HS-27A (cell line): ENCODE data around the gene CSTF3.
"Not testable (repeated sequence)": the region's sequence is repeated elsewhere in the genome, so short reads cannot be mapped to it uniquely, and the experiment has no call there.

Experiments used
- DNase-seq: peaks from one replicate; pipeline ENCODE4 v3.0.0-alpha.2; 2012; ENCODE audit warnings: low read depth, missing footprints

The CSTF3 gene

DNA sequence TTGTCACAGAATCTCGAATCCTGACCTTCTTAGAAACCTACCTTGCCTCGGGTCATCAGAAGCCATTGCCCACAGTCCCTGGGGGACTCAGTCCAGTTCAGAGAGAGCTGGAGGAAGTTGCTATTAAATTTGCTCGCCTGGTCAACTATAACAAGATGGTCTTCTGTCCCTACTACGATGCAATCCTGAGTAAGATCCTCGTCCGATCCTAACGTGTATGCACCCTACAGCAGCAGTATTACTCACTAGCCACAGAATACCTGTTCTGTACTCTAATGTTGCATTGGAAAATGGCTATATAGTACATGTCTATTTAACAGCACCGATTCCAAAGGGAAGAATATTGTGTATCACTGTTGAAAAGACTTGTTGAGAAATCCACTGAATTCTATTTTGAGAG, 88.8 kb downstream of the CSTF3 start:
- no peak for DNase-seq

DNA sequence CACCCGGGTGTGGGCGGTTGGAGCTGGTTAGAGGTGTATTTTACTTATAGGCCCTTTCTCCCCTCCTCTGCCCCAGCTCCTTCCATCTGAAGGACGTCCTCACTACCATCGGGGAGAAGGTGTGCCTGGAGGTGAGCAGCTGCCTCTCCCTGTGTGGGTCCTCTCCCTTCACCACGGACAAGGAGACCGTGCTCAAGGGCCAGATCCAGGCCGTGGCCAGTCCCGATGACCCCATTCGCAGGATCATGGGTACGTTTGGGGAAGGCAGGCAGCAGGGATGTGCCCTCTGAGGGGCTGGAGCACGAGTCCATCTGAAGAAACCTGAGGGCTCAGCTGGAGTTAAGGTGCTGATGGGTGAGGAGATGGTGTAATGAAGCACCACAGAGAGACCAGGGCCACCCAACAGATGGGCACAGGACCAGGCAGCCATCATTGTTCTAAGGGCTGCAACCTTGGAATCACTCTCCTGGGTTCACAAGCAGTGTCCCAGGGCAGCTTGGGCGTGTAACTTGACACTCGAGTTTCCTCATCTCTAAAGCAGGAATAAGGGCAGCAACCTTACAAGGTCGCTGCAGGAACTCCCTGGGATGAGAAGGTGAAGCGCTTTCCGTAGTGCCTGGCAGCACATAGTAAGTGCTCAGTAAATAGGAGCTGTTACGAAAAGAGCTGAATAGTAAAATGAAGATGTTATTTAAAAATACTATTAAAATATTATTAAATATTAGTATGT, 92.5 kb downstream of the CSTF3 start:
- no peak for DNase-seq

GRCh38 chr11:33067294-33067693, 94.0 kb downstream of the CSTF3 start:
- no peak for DNase-seq

- no peak for DNase-seq
Observed at GRCh38 chr11:33065445-33066178, 95.7 kb downstream of the CSTF3 start.

DNA sequence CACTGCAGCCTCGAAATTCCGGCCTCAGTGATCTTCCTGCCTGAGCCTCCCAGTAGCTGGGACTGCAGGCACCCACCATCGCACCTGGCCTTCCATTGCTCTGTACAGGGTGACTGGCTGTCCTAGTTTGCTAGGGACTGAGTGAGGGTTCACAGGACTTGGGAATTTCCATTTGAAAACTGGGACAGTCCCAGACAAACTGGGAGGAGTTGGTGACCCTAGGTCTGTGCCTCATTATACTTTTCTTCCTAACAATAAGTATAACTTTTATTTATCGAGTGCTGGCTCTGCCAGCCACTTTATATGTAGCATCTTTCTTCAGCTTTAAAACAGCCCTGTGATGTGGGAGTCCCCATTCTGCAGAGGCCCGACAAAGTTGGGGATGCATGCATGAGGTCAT, 96.4 kb downstream of the CSTF3 start:
- DNase-seq, result no peak

DNA sequence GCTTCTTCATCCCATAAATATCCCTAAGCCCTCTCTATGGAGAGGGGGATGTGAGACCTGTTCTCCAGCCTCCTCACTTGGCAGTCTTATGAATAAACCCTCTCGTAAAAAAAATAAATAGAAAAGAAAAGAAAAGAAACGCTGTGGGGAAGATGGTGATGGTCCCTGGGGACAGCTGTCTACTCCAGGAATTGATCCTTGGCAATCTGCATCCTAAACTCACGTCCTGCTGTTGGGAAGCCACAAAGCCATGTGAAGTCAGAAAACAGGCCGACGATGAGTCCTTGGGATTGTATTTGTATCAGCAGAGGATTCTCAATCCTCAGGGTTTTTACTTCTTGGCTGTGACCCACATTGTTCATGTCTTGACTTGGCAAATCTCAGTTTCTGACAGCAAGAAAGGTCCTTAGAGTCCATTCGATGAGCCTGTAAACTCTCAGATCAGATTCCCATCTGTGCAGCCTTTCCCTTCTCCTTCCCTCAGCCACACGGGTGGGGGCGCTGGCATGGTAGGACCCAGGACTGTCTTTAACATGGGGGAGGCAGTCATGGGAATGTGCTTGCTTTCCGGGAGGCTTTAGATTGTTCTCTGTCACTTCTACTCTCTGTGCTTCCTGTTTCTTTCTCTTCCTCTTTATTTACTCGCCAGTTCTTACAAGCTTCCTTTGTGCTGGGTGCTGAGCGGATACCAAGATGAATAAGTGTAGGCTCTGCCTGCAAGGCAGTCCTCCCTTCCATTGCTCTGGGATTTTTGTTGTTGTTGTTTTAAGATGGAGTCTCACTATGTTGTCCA, 97.1 kb downstream of the CSTF3 start:
- no peak for DNase-seq

- no peak for DNase-seq
Observed at GRCh38 chr11:33063326-33063881, 97.9 kb downstream of the CSTF3 start.

DNA sequence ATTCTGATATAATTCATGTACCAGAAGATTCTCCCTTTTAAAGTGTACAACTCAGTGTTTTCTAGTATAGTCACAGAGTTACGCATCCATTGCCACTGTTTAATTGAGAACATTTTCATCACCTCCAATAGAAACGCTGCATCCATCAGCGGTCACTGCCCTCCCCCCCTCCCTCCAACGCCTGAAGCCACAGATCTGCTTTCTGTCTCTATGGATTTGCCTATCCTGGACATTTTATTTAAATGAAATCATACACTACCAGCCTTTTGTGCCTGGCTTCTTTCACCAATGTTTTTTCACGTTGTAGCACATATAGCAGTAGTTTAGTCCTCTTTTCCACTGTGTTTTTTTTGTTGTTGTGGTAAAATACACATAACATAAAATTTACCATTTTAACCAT, 99.1 kb downstream of the CSTF3 start:
- no peak for DNase-seq

DNA sequence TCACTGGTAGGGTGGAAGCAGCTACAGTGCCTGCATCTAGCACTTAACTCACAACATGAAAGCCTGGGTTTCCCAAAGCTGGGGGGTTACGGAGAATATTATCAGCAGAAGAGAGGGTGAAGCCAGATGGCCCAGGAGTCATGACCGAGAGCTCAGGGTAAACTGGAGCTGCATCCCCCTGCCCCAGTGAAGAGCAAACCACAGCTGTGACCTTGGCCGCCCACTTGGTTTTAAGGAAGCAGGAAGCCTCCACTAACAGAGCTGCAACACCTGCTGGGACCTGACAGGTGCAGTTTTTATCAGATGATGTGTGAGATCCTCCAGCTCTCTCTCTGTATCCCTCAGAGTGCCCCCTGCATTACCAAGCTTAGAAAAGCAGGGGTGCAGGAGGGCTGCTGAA, 101.0 kb downstream of the CSTF3 start:
- no peak for DNase-seq

GRCh38 chr11:33059331-33060007, 101.8 kb downstream of the CSTF3 start:
- DNase-seq, result no peak

DNA sequence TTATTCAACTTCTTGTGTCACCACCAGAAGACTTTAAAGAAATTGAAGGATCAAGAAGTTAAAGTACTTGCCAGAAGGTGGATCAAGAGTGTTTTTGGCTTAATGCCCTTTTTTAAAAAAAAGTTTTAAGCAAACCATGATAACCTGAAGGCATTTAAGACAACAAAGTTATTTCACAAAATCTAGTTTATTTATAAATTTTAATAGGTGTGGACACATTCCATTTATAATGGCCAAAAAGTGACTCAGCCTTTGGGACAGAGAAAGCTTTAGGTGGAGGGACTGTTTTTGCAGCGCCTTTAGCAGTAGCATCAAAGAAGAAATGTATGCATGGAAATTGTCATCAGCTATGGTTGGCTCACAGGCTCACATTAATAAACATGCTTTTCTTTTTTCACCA, 104.0 kb downstream of the CSTF3 start:
- no peak for DNase-seq

DNA sequence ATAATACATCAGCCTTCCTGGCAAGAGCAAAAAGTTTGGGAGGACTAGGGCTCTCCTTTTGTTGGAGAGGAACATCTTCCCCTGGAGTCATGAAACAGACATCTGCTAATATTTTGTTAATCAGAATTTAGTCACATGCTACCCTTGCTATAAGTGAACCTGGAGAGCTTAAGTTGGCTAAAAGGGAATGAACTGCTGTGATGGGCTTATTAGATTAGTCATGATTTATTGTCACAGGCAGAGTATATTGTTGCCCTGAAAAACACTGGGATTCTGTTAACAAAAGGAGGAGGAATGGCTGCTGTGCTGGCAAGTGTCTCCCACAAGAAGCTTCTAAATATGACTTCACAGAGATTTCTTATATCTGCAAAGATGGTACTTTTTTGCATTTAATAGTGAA, 105.9 kb downstream of the CSTF3 start:
- no peak for DNase-seq

- no peak for DNase-seq
Observed at GRCh38 chr11:33052231-33052630, 109.0 kb downstream of the CSTF3 start.

DNA sequence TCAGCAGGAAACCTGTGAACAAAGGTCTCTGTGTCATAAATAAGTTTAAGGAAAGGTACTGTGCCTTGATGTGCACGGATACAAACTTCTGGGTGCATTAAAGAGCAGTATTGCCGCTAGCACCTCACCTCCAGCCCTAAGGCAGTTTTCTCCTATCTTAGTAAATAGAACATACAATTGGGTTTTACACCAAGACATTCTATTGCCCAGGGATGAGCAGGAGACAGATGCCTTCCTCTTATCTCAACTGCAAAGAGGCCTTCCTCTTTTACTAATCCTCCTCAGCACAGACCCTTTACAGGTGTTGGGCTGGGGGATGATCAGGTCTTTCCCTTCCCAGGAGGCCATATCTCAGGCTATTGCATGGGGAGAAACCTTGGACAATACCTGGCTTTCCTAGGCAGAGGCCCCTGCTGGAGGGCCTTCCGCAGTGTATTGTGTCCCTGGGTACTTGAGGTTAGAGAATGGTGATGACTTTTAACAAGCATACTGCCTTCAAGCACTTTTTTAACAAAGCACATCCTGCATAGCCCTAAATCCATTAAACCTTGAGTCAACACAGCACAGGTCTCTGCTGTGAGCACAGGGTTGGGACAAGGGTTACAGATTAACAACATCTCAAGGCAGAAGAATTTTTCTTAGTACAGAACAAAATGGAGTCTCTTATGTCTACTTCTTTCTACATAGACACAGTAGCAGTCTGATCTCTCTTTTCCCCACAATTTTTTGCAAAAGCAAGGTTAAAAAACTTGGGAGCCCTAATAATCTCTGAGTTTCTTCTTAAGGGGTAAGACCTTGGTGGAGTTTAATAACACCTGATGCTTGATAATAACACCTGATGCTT, 111.5 kb downstream of the CSTF3 start:
- DNase-seq, result not testable (repeated sequence)

DNA sequence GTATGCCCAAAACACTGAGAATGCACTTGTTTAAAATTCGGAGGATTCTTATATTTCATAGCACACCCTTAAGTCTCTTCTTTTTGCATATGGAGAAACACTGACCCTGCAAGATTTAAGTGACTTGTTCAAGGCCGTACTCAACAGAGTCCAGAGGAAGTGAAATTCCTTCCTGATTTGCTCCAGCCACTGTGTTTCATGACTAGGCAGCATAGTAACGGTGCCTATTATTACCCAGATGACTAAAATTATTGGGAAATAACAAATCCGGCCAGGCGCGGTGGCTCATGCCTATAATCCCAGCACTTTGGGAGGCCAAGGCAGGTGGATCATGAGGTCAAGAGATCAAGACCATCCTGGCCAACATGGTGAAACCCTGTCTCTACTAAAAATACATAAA, 112.6 kb downstream of the CSTF3 start:
- DNase-seq, result not testable (repeated sequence)

- no peak for DNase-seq
Observed at GRCh38 chr11:33045551-33046255, 115.6 kb downstream of the CSTF3 start.

- peak; percentile 89 for DNase-seq
Observed at GRCh38 chr11:33044285-33044756, 117.0 kb downstream of the CSTF3 start.

DNA sequence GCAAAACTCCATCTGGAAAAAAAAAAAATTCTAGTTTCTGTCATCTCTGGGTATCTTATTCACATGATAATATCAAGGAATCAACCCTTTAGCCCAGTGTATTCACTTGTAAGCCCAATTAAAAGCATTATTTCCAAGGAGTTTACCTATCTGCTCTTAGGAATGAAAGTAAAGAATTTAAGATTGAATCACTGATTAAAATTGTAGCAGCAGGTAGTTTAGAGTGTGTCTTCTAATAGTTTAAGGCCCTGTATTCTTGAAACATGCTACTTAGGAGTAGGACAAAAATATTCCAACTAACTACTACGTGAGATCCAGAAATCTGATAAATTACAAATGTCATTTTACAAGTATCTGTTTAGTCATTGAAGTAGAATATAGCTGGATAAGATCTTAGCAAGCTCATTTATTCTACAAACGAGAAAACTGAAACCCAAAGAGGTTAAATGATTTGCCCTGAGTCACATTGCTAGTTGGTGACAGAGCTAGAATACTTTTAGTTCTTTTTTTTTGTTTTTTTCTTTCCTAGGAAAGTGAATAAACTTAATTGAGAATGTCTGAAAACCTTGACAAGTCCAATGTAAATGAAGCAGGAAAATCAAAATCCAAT, 118.0 kb downstream of the CSTF3 start:
- no peak for DNase-seq

- no peak for DNase-seq
Observed at GRCh38 chr11:33040862-33041453, 120.3 kb downstream of the CSTF3 start.
